ENCODE results near the gene TTC7B. TPM values are rescaled to one million over a fixed set of nuclear protein-coding genes. Genes with fewer than 3 reads are reported as not detected.

The TTC7B gene
- total and polyA plus RNA-seq, 2 of the 13 experiments (the other 11 are each of a cell fraction or from before 2014, with no cell fraction given), result 1.3 to 3.2 TPM

DNA sequence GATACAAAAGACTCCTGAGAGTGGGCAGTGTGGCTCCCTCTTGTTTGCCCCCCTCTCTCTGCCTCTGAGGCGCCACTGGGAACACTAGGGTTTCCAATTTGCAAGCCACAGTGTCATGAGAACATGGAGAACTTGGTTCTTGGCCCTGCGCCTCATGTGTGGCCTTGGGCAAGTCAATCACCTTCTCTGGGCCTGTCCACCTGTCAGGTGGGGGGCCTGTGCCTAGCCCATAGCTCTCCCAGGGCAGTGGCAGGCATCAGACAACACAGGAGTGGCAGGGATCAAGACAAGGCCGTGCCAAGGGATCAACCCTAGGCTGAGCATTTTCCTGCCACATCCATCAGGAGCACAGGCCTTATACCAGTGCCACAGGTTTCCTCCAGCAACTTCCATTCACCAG, 234.1 kb downstream of the TTC7B start:
- Histone ChIP-seq H3K4me3 (replicated peaks in 1 of 3; ENCODE audit: insufficient read depth in 1 of 3, low read depth in 2 of 3, low read length in 3 of 3) (no peak overlapping the region), H3K27ac (ENCODE audit: extremely low read length, insufficient read depth, low read length) (no peak overlapping the region), H3K27me3 (ENCODE audit: control insufficient read depth in 1 of 2, insufficient read depth in 2 of 2, low read length in 2 of 2) (no peaks in the 10 kb centered on the region; a peak in 1 of 5 replicates), H3K9me3 (ENCODE audit: low read length) (no peaks in the 10 kb centered on the region), H3K36me3 (replicated peaks in 1 of 2; ENCODE audit: control insufficient read depth in 1 of 2, insufficient read depth in 2 of 2, low read length in 2 of 2) (no peaks in the 10 kb centered on the region), H3K79me2 (ENCODE audit: insufficient read depth, low read length) (no peaks in the 10 kb centered on the region), H3K4me2 (ENCODE audit: low read depth, low read length) (no peak overlapping the region), H3K9ac (ENCODE audit: insufficient read depth, low read depth, low read length) (no peak overlapping the region), H4K20me1 (ENCODE audit: insufficient read depth, low read length) (no peaks in the 10 kb centered on the region), H3K4me1 (ENCODE audit: insufficient read depth, low read length) (no peaks in the 10 kb centered on the region), H2AFZ (ENCODE audit: low read length) (no peak overlapping the region)
- FAIRE-seq (no peak), DNase-seq (ENCODE audit: low spot score) (no peak), ATAC-seq (no peak)
- no CpG with 5 or more reads among the region's 3 CpGs for WGBS (ENCODE audit: low lambda C conversion rate)
- intact Hi-C loops (cut with micrococcal nuclease; ENCODE audit: unreplicated experiment) (no loop called here), in situ Hi-C loops (cut with HindIII; ENCODE audit: extremely low pct_ligation_motif_present, low pct_unique_long_range_greater_than_20kb) (no loop called here)
- TF ChIP-seq ZNF205 (CRISPR knock-in tag; IDR thresholded peaks at IDR 0.05), result no peak
- TF ChIP-seq, protein P1, sequence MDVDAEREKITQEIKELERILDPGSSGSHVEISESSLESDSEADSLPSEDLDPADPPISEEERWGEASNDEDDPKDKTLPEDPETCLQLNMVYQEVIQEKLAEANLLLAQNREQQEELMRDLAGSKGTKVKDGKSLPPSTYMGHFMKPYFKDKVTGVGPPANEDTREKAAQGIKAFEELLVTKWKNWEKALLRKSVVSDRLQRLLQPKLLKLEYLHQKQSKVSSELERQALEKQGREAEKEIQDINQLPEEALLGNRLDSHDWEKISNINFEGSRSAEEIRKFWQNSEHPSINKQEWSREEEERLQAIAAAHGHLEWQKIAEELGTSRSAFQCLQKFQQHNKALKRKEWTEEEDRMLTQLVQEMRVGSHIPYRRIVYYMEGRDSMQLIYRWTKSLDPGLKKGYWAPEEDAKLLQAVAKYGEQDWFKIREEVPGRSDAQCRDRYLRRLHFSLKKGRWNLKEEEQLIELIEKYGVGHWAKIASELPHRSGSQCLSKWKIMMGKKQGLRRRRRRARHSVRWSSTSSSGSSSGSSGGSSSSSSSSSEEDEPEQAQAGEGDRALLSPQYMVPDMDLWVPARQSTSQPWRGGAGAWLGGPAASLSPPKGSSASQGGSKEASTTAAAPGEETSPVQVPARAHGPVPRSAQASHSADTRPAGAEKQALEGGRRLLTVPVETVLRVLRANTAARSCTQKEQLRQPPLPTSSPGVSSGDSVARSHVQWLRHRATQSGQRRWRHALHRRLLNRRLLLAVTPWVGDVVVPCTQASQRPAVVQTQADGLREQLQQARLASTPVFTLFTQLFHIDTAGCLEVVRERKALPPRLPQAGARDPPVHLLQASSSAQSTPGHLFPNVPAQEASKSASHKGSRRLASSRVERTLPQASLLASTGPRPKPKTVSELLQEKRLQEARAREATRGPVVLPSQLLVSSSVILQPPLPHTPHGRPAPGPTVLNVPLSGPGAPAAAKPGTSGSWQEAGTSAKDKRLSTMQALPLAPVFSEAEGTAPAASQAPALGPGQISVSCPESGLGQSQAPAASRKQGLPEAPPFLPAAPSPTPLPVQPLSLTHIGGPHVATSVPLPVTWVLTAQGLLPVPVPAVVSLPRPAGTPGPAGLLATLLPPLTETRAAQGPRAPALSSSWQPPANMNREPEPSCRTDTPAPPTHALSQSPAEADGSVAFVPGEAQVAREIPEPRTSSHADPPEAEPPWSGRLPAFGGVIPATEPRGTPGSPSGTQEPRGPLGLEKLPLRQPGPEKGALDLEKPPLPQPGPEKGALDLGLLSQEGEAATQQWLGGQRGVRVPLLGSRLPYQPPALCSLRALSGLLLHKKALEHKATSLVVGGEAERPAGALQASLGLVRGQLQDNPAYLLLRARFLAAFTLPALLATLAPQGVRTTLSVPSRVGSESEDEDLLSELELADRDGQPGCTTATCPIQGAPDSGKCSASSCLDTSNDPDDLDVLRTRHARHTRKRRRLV (CRISPR knock-in tag; IDR thresholded peaks at IDR 0.05), result no peak
- TF ChIP-seq ZBTB25 (CRISPR knock-in tag; IDR thresholded peaks at IDR 0.05), result no peak
- no peak for TF ChIP-seq JDP2 (CRISPR knock-in tag; IDR thresholded peaks at IDR 0.05; ENCODE audit: borderline replicate concordance)
- no peak for TF ChIP-seq SOX6 (IDR thresholded peaks at IDR 0.05)
- no peak for TF ChIP-seq SOX6 (CRISPR knock-in tag; IDR thresholded peaks at IDR 0.05)
- ChIA-PET POLR2A (no interaction called here), CTCF (ENCODE audit: low intra/inter-chr PET ratio, low total read pairs) (no interaction called here)
- BruUV-seq (replicated peaks), result no TSS peak
